IMR-90 (cell line): ENCODE data around the gene EHMT1. TPM values are rescaled to one million over a fixed set of nuclear protein-coding genes. Genes with fewer than 3 reads are reported as not detected.

Experiments
- ATAC-seq: fragments of 200-7000 bp; cut with Tn5 transposase; 2 replicates; pipeline ENCODE4 v1.9.1; 2020; ENCODE audit warnings: low read depth, mild to moderate bottlenecking, moderate library complexity
- BruUV-seq: library from RNA; stranded (reverse); fragments of 400-500 nt; replicated peaks from 2 replicates; lab custom pipeline; 2021; lab: Mats Ljungman, UMichigan
- CTCF ChIA-PET: fragments of 300-600 bp; formaldehyde crosslinking; extraction: SDS; loops from one replicate; lab custom pipeline; 2021; ENCODE audit warnings: antibody characterized with exemption; lab: Yijun Ruan, JAX
- POLR2A ChIA-PET: fragments of 300-600 bp; sonication (Branson Sonifier 250); formaldehyde crosslinking; loops from one replicate; lab custom pipeline; 2022; ENCODE audit warnings: antibody characterized with exemption; ENCODE audit not compliant: unreplicated experiment; lab: Charles Lee
- DNase-seq: peaks from one replicate; pipeline ENCODE4 v3.0.0; 2013
- H2AFZ ChIP-seq: replicated peaks from 2 replicates; pipeline ENCODE3; 2013; ENCODE audit warnings: low read length, mild to moderate bottlenecking; ENCODE audit not compliant: poor library complexity
- H2AK5ac ChIP-seq: 2 replicates; pipeline ENCODE4 v1.6.1; 2013; ENCODE audit warnings: low read depth, low read length, inconsistent platforms
- H2AK9ac ChIP-seq: replicated peaks from 2 replicates; pipeline ENCODE3; 2013; ENCODE audit warnings: mild to moderate bottlenecking, low read depth, low read length, moderate library complexity; ENCODE audit not compliant: poor library complexity
- H2BK120ac ChIP-seq: 2 replicates; pipeline ENCODE4 v1.6.1; 2013; ENCODE audit warnings: low read depth, low read length, inconsistent platforms
- H2BK15ac ChIP-seq: 3 replicates; pipeline ENCODE4 v1.6.1; 2013; ENCODE audit warnings: low read depth, low read length, inconsistent platforms
- H2BK20ac ChIP-seq: 2 replicates; pipeline ENCODE4 v1.6.1; 2013; ENCODE audit warnings: low read depth, mild to moderate bottlenecking, inconsistent platforms, low read length, moderate library complexity
- H2BK5ac ChIP-seq: 2 replicates; pipeline ENCODE4 v1.6.1; 2013; ENCODE audit warnings: mild to moderate bottlenecking, low read depth, low read length, inconsistent platforms; ENCODE audit not compliant: poor library complexity, severe bottlenecking
- H3K14ac ChIP-seq: replicated peaks from 2 replicates; pipeline ENCODE4 v1.6.1; 2013; ENCODE audit warnings: low read depth, low read length, inconsistent platforms
- H3K18ac ChIP-seq: 2 replicates; pipeline ENCODE4 v1.6.1; 2013; ENCODE audit warnings: low read depth, low read length, control low read depth
- H3K23ac ChIP-seq: 2 replicates; pipeline ENCODE4 v1.6.1; 2013; ENCODE audit warnings: low read depth, low read length, inconsistent platforms
- H3K27ac ChIP-seq: 2 replicates; pipeline ENCODE4 v1.5.1; 2013; ENCODE audit warnings: mild to moderate bottlenecking, control low read depth, low read length; ENCODE audit not compliant: insufficient read depth
- H3K27me3 ChIP-seq: 2 replicates; pipeline ENCODE4 v1.6.1; 2013; ENCODE audit warnings: low read length; ENCODE audit not compliant: control insufficient read depth, insufficient read depth
- H3K36me3 ChIP-seq: 2 replicates; pipeline ENCODE4 v1.6.1; 2013; ENCODE audit warnings: low read length, mixed read lengths; ENCODE audit not compliant: control insufficient read depth, insufficient read depth
- H3K4ac ChIP-seq: 2 replicates; pipeline ENCODE4 v1.6.1; 2013; ENCODE audit warnings: low read depth, low read length, inconsistent platforms
- H3K4me1 ChIP-seq: 2 replicates; pipeline ENCODE4 v1.6.1; 2013; ENCODE audit warnings: low read length, mixed read lengths; ENCODE audit not compliant: control insufficient read depth, insufficient read depth
- H3K4me2 ChIP-seq: 2 replicates; pipeline ENCODE4 v1.6.1; 2013; ENCODE audit warnings: low read depth, mild to moderate bottlenecking, control low read depth, low read length, moderate library complexity
- H3K4me3 ChIP-seq: 2 replicates; pipeline ENCODE4 v1.5.1; 2013; ENCODE audit warnings: low read depth, mild to moderate bottlenecking, control low read depth, low read length, moderate library complexity; ENCODE audit not compliant: insufficient read depth
- H3K56ac ChIP-seq: 2 replicates; pipeline ENCODE4 v1.6.1; 2013; ENCODE audit warnings: low read length, inconsistent platforms; ENCODE audit not compliant: insufficient read depth; ENCODE audit errors: extremely low read depth
- H3K79me1 ChIP-seq, 2 experiments: 2 replicates each; pipeline ENCODE4 v1.6.1; 2013; ENCODE audit warnings: low read length in 2 of 2, inconsistent platforms in 1 of 2, low read depth in 1 of 2
- H3K9ac ChIP-seq: 2 replicates; pipeline ENCODE4 v1.6.1; 2013; ENCODE audit warnings: low read depth, low read length, control low read depth
- H3K9me1 ChIP-seq: 2 replicates; pipeline ENCODE4 v1.6.1; 2013; ENCODE audit warnings: low read length, inconsistent platforms; ENCODE audit not compliant: insufficient read depth
- H3K9me3 ChIP-seq: 2 replicates; pipeline ENCODE4 v1.6.1; 2013; ENCODE audit warnings: low read length; ENCODE audit not compliant: control insufficient read depth, insufficient read depth
- H4K20me1 ChIP-seq: 2 replicates; pipeline ENCODE4 v1.6.1; 2013; ENCODE audit warnings: low read length, inconsistent platforms; ENCODE audit not compliant: insufficient read depth
- H4K5ac ChIP-seq: 2 replicates; pipeline ENCODE4 v1.6.1; 2013; ENCODE audit warnings: mild to moderate bottlenecking, low read depth, low read length, control low read depth
- H4K8ac ChIP-seq, 2 experiments: 2 replicates each; pipeline ENCODE4 v1.6.1; 2013; ENCODE audit warnings: low read depth in 2 of 2, low read length in 2 of 2, control low read depth in 1 of 2, inconsistent platforms in 1 of 2
- H4K91ac ChIP-seq: 2 replicates; pipeline ENCODE4 v1.6.1; 2013; ENCODE audit warnings: low read depth, low read length, inconsistent platforms; ENCODE audit not compliant: insufficient read depth
- BHLHE40 ChIP-seq: fragments of 150-350 bp; IDR thresholded peaks from 2 replicates; pipeline ENCODE4 v1.6.1; 2016; ENCODE audit warnings: mild to moderate bottlenecking, low read depth, low read length
- CHD1 ChIP-seq: IDR thresholded peaks from 2 replicates; pipeline ENCODE4 v1.6.1; 2012; ENCODE audit warnings: low read depth, low read length, improper control_type of control experiment
- ELK1 ChIP-seq: fragments of 150-350 bp; IDR thresholded peaks from 2 replicates; pipeline ENCODE4 v1.6.1; 2016; ENCODE audit warnings: low read depth, mild to moderate bottlenecking, low read length, moderate library complexity, borderline replicate concordance
- FOS ChIP-seq: fragments of 150-350 bp; IDR thresholded peaks from 2 replicates; pipeline ENCODE4 v1.6.1; 2016; ENCODE audit warnings: low read depth, low read length
- MAFK ChIP-seq: IDR thresholded peaks from 2 replicates; pipeline ENCODE4 v1.6.1; 2012; ENCODE audit warnings: low read depth, low read length, improper control_type of control experiment
- MXI1 ChIP-seq: IDR thresholded peaks from 2 replicates; pipeline ENCODE4 v1.6.1; 2012; ENCODE audit warnings: low read depth, mild to moderate bottlenecking, low read length, moderate library complexity, borderline replicate concordance
- NFE2L2 ChIP-seq: fragments of 150-350 bp; IDR thresholded peaks from 2 replicates; pipeline ENCODE4 v1.6.1; 2016; ENCODE audit warnings: low read depth, mild to moderate bottlenecking, low read length
- POLR2A ChIP-seq: IDR thresholded peaks from 2 replicates; pipeline ENCODE4 v1.6.1; 2012; ENCODE audit warnings: mild to moderate bottlenecking, low read depth, low read length
- RAD21 ChIP-seq: IDR thresholded peaks from 2 replicates; pipeline ENCODE4 v1.6.1; 2012; ENCODE audit warnings: low read length, improper control_type of control experiment
- RCOR1 ChIP-seq: IDR thresholded peaks from 2 replicates; pipeline ENCODE4 v1.6.1; 2012; ENCODE audit warnings: mild to moderate bottlenecking, low read length, improper control_type of control experiment; ENCODE audit not compliant: insufficient replicate concordance
- RFX5 ChIP-seq: IDR thresholded peaks from 2 replicates; pipeline ENCODE4 v1.8.0; 2012; ENCODE audit warnings: low read depth, mild to moderate bottlenecking, low read length, moderate library complexity
- SMC3 ChIP-seq: fragments of 150-350 bp; IDR thresholded peaks from 2 replicates; pipeline ENCODE4 v1.6.1; 2016; ENCODE audit warnings: low read depth, mild to moderate bottlenecking, antibody characterized with exemption, low read length, moderate library complexity
- WGBS, 2 experiments: methylation state at CpG; one replicate each; pipeline versions ENCODE4 v1.1.5 to v1.1.7; 2013; ENCODE audit warnings: missing lambda C conversion rate in 2 of 2; ENCODE audit not compliant: insufficient read length in 1 of 2; ENCODE audit errors: extremely low coverage in 2 of 2; 5-methylcytosine and 5-hydroxymethylcytosine counted together
- dilution Hi-C: fragments of 300-500 bp; cut with HindIII; formaldehyde crosslinking; loops from one replicate; pipeline ENCODE4 v1.14.3; 2018; ENCODE audit warnings: low sequenced_read_pairs; ENCODE audit not compliant: unreplicated experiment
- in situ Hi-C: fragments of 300-500 bp; cut with MboI; formaldehyde crosslinking; loops from 3 replicates; pipeline ENCODE4 v1.14.3; 2019; ENCODE audit warnings: low sequenced_read_pairs, inconsistent platforms, mixed read lengths
- intact Hi-C: fragments of 100-400 bp; cut with micrococcal nuclease; formaldehyde crosslinking; loops from 2 replicates; pipeline ENCODE4 v1.10.0; 2022
- polyA plus RNA-seq, 3 experiments: library from polyadenylated mRNA; depleted of rRNA; stranded (reverse); fragments of >200 nt; gene quantifications; 2 replicates each; pipeline ENCODE4 v1.2.3, GENCODE V29; 2012; ENCODE audit warnings: low replicate concordance in 1 of 3
- total RNA-seq: library from RNA; depleted of rRNA; stranded (reverse); fragments of >200 nt; gene quantifications from 2 replicates; pipeline ENCODE4 v1.2.3, GENCODE V29; 2012
- TF ChIP-seq, protein P1 (sequence below): conservative IDR thresholded peaks from 2 replicates; pipeline ENCODE4 v1.5.1; 2012; ENCODE audit warnings: mild to moderate bottlenecking, low read depth, low read length, improper control_type of control experiment

EHMT1 gene
- total and polyA plus RNA-seq, 2 of the 4 experiments (the other 2 are of a cell fraction), result 32.8 to 35.1 TPM

DNA sequence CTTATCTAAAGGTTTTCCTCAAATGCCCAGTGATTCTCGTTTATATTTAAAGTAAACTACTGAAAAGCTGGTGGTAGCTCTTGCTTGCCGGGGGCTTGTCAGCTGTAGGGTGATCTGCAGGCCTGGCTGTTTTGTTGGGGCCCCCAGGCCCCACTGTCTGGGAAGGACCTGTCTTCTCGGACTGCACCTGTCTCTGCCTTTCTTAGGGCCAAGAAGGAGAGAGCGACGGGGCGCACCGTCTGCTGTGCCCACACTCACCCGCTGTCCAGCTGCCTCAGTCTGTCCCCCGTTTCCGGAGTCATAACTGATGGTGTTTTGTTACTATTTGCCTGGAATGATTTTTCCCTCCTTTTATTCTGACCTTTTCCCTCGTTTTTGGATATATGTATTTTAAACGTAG is 164.7 kb downstream of the EHMT1 start:
- Histone ChIP-seq H2BK15ac (no peak overlapping the region), H3K4me2 (no peak overlapping the region), H2BK120ac (no peak overlapping the region), H3K79me1 (peaks cover 8 to 51% of the 10 kb centered on the region in 2 experiments), H3K4me1 (peaks cover 4% of the 10 kb centered on the region; the same call in 1 of the 2 replicates), H4K91ac (no peak overlapping the region), H2AK9ac (no peak overlapping the region), H4K8ac (no peak overlapping the region), H3K18ac (no peak overlapping the region), H3K23ac (no peak overlapping the region), H2AK5ac (no peak overlapping the region), H3K9me3 (no peaks in the 10 kb centered on the region), H2BK5ac (no peak overlapping the region), H4K5ac (no peak overlapping the region), H3K56ac (no peak overlapping the region), H3K27ac (no peak overlapping the region), H3K4ac (no peak overlapping the region), H3K27me3 (no peaks in the 10 kb centered on the region), H2BK20ac (no peak overlapping the region), H3K36me3 (peaks cover 56% of the 10 kb centered on the region), H3K14ac (no peak overlapping the region), H3K4me3 (no peak overlapping the region), H4K20me1 (peaks cover 20% of the 10 kb centered on the region), H3K9ac (no peak overlapping the region), H2AFZ (no peak overlapping the region), H3K9me1 (peaks cover 13% of the 10 kb centered on the region; the same call in 1 of the 2 replicates)
- dilution Hi-C loops (no loop called here), in situ Hi-C loops (no loop called here), intact Hi-C loops (no loop called here)
- ChIA-PET CTCF (no interaction called here), POLR2A (no interaction called here)
- no peak for TF ChIP-seq CHD1
- no peak for TF ChIP-seq MAFK
- no peak for TF ChIP-seq NFE2L2
- no peak for TF ChIP-seq FOS
- no peak for TF ChIP-seq POLR2A
- TF ChIP-seq RCOR1, result no peak
- TF ChIP-seq ELK1, result no peak
- no peak for TF ChIP-seq BHLHE40
- no peak for TF ChIP-seq MXI1
- TF ChIP-seq, protein P1, sequence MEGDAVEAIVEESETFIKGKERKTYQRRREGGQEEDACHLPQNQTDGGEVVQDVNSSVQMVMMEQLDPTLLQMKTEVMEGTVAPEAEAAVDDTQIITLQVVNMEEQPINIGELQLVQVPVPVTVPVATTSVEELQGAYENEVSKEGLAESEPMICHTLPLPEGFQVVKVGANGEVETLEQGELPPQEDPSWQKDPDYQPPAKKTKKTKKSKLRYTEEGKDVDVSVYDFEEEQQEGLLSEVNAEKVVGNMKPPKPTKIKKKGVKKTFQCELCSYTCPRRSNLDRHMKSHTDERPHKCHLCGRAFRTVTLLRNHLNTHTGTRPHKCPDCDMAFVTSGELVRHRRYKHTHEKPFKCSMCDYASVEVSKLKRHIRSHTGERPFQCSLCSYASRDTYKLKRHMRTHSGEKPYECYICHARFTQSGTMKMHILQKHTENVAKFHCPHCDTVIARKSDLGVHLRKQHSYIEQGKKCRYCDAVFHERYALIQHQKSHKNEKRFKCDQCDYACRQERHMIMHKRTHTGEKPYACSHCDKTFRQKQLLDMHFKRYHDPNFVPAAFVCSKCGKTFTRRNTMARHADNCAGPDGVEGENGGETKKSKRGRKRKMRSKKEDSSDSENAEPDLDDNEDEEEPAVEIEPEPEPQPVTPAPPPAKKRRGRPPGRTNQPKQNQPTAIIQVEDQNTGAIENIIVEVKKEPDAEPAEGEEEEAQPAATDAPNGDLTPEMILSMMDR, result no peak
- TF ChIP-seq RFX5, result no peak
- TF ChIP-seq SMC3, result no peak
- TF ChIP-seq RAD21, result no peak
- WGBS, 2 experiments, result no CpG with 5 or more reads among the region's 12 CpGs
- DNase-seq (no peak), ATAC-seq (no peak)
- BruUV-seq, result no TSS peak
